HUES48 (cell line): ENCODE measurements around the gene ALOX12.
"Not testable (repeated sequence)": the region's sequence is repeated elsewhere in the genome, so short reads cannot be mapped to it uniquely, and the experiment has no call there.

Experiments
- H3K27ac ChIP-seq: one replicate; pipeline ENCODE4 v1.7.0; 2013; ENCODE audit warnings: low read depth, low read length, inconsistent platforms
- H3K27me3 ChIP-seq: 2 replicates; pipeline ENCODE4 v1.6.1; 2013; ENCODE audit warnings: mild to moderate bottlenecking, low read length; ENCODE audit not compliant: control insufficient read depth, insufficient read depth
- H3K36me3 ChIP-seq: 2 replicates; pipeline ENCODE4 v1.6.1; 2013; ENCODE audit warnings: low read length; ENCODE audit not compliant: control insufficient read depth, insufficient read depth
- H3K4me1 ChIP-seq: 2 replicates; pipeline ENCODE4 v1.6.1; 2013; ENCODE audit warnings: mild to moderate bottlenecking, low read length; ENCODE audit not compliant: control insufficient read depth, insufficient read depth
- H3K4me3 ChIP-seq: 2 replicates; pipeline ENCODE4 v1.5.1; 2013; ENCODE audit warnings: mild to moderate bottlenecking, low read depth, low read length
- H3K9ac ChIP-seq: 2 replicates; pipeline ENCODE4 v1.6.1; 2013; ENCODE audit warnings: mild to moderate bottlenecking, low read depth, low read length, moderate library complexity
- H3K9me3 ChIP-seq: 2 replicates; pipeline ENCODE4 v1.6.1; 2013; ENCODE audit warnings: low read length; ENCODE audit not compliant: control insufficient read depth, insufficient read depth

Gene ALOX12

DNA sequence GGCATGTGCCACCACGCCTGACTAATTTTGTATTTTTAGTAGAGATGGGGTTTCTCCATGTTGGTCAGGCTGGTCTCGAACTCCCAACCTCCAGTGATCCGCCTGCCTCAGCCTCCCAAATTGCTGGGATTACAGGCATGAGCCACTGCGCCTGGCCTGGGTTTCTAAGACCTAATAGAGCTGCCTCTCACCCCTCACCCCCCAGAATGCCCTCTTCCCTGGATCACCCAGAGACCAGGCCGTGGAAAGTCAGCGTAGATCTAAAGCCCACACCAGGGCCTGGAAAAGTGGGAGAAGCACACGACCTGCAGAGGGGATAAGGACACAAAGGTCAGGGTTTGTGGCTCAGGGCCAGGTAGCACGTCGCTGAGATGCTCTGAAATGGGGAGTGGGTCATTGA lies 54.7 kb downstream of the ALOX12 start:
- peaks cover 12% of the 10 kb centered on the region for H3K4me1 ChIP-seq
- not testable (repeated sequence) for H3K27me3 ChIP-seq, H3K36me3 ChIP-seq, H3K27ac ChIP-seq, H3K9ac ChIP-seq, H3K4me3 ChIP-seq, H3K9me3 ChIP-seq

DNA sequence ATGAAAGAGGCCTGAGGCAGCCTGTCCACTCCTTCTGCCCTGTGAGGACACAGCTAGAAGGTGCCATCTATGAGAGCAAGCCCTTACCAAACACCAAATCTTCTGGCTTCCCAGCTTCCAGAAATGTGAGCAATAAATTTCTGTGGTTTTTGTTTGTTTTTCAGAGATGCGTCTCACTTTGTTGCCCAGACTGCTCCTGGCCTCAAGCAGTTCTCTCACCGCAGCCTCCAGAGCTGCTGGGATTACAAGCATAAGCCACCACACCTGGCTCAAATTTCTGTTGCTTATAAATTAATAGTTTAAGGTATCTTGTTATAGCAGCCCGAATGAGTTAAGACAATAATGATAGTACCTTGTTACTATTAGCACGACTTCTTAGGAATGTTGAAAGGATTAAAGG lies 60.5 kb downstream of the ALOX12 start:
- no peaks in the 10 kb centered on the region for H3K9me3 ChIP-seq
- H3K27me3 ChIP-seq: no peaks in the 10 kb centered on the region
- no peak overlapping the region for H3K27ac ChIP-seq
- no peaks in the 10 kb centered on the region for H3K36me3 ChIP-seq
- H3K4me3 ChIP-seq: no peak overlapping the region
- no peak overlapping the region for H3K9ac ChIP-seq
- H3K4me1 ChIP-seq: no peaks in the 10 kb centered on the region

DNA sequence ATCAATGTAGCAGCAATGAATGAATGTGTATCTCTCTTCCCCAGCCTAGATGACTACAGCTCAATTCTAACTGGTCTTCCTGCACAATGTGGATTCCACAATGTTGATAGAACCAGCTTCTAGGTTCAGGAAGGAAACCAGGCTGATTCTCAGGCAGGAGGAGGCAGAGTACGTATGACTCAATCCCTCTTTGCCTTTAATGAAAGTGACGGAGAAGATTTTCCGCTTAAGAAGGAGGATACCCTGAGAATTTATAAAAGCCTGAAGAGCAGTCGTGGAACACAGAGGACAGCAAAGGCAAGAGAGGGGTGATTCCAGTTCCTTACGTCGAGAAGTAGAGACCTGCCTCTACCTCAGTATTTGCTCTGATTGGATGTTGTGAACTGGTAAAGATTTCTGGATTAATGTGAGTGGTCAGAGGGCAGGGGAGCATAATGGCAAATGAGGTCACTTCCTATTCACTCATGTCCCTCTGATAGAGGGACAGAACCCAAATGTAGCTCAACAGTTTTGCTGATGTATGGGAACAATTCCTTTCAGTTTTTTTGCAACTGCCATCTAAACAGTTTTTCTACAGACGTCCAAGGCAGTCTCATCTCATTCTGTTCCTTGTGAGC lies 63.1 kb downstream of the ALOX12 start:
- no peaks in the 10 kb centered on the region for H3K36me3 ChIP-seq
- no peaks in the 10 kb centered on the region for H3K9me3 ChIP-seq
- no peaks in the 10 kb centered on the region for H3K4me1 ChIP-seq
- no peak overlapping the region for H3K9ac ChIP-seq
- no peak overlapping the region for H3K4me3 ChIP-seq
- H3K27ac ChIP-seq: no peak overlapping the region
- H3K27me3 ChIP-seq: no peaks in the 10 kb centered on the region; the same call in 1 of the 2 replicates
